GM12892 (cell line): ENCODE results near the gene TTYH3.
A peak's percentile ranks its signal among the peaks of the same experiment; 100 is the strongest.
"Not testable (repeated sequence)": the region's sequence is repeated elsewhere in the genome, so short reads cannot be mapped to it uniquely, and the experiment has no call there.

ENCODE experiments used
- DNase-seq: peaks from one replicate; pipeline ENCODE4 v3.0.0; 2011; ENCODE audit not compliant: insufficient read length
- FAIRE-seq: peaks from 2 replicates; lab custom pipeline; 2011; peaks lifted over from hg19 to GRCh38; lab: Jason Lieb, UNC
- POLR2A ChIP-seq: IDR thresholded peaks from 2 replicates; pipeline ENCODE4 v1.6.1; 2011; ENCODE audit warnings: low read depth, low read length, control low read depth
- POLR2AphosphoS5 ChIP-seq: IDR thresholded peaks from 2 replicates; pipeline ENCODE4 v1.6.1; 2011; ENCODE audit warnings: low read depth, low read length, control low read depth
- TAF1 ChIP-seq: IDR thresholded peaks from 2 replicates; pipeline ENCODE4 v1.6.1; 2011; ENCODE audit warnings: low read depth, mild to moderate bottlenecking, control low read depth, low read length, borderline replicate concordance

The TTYH3 gene

DNA sequence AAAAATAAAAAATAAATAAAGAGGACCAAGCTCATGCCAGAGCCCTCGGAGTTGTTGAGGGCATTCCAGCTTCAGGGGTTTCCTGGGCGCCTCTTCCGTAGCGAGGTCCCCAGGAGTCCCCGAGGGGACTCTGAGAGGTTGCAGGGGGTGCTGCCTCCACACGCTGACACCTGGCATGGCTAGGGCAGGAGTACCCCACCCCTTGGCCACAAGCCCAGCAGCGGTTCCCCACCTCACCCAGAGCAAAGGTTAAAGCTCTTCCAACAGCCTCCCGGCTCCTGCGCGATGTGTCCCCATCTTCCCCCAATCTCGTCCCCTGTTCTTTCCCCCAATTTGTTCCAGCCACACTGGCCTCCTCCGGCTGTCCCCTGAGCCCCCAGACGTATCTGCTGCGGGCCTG lies 60.8 kb downstream of the TTYH3 start:
- TF ChIP-seq TAF1, result no peak
- no peak for TF ChIP-seq POLR2AphosphoS5
- TF ChIP-seq POLR2A, result no peak
- no peak for FAIRE-seq
- no peak for DNase-seq

- FAIRE-seq, result peak; percentile 53
- not testable (repeated sequence) for DNase-seq
These were observed 61.8 kb downstream of the TTYH3 start for GRCh38 chr7:2693420-2694121.

DNA sequence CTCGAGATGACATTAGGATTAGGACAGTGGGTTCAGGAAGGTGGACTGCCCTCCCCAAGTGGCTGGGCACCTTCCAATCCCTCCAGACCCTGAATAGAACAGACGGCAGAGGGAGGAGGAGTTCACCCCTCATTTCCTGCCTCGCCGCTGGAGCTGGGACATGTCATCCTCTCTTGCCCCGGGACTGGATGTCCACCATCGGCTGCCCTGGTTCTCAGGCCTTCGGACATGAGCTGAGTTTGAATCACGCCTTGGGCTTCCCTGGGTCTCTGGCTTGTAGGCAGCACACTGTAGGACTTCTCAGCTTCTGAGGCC lies 62.3 kb downstream of the TTYH3 start:
- FAIRE-seq, DNase-seq: not testable (repeated sequence)

DNA sequence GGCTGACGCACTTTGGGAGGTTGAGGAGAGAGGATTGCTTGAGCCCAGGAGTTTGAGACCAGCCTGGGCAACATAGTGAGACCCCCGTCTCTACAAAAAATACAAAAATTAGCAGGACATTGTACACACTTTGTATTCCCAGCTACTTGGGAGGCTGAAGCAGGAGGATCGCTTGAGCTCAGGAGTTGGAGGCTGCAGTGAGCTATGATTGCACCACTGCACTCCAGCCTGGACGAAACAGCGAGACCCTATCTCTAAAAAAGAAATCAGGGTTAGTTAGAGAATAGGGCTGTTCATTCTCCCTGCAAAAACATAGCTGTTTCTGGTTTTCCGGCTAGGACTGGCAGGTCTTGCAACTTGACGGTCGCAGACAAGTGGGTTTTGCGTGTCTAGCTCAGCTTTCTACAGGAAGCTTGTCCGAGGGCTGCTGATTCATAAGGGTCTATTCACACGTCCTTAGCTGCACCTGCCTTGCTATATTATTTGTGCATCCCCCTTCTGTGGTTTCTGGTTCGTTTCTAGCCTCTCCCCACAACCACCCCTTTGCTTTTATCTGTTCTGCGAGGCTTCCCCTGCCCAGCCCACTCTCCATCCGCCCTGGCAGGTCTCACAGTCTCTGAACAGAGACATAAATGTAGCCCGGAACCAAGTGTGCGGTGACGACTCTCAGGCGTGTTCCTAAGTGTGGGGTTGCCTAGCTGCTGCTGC lies 66.9 kb downstream of the TTYH3 start:
- DNase-seq (peak; percentile 96), FAIRE-seq (peak; percentile 100)
- no peak for TF ChIP-seq TAF1
- peak; percentile 43; the same call in 1 of the 2 replicates for TF ChIP-seq POLR2A
- TF ChIP-seq POLR2AphosphoS5, result peak; percentile 67

DNA sequence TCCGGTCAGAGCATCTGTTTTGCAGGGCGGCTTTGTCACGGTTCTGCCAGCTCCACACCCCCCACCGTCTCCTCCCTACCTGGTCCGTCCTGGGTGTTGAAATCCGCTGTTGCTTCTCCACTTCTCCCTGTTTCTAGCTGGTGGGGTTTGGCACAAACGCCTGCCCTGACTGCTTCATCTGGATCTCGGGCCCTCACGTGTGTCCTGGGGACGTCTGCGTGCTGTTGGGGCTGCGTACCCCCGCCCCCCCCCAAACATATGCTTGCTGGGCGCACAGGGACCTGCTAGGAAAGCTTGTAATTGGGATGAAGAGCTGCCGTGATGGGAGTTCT lies 67.5 kb downstream of the TTYH3 start:
- FAIRE-seq (no peak), DNase-seq (no peak)
- TF ChIP-seq POLR2A, result no peak; the same call in 1 of the 2 replicates
- no peak for TF ChIP-seq POLR2AphosphoS5
- no peak for TF ChIP-seq TAF1

- FAIRE-seq, result no peak
- TF ChIP-seq POLR2A, result no peak
- TF ChIP-seq POLR2AphosphoS5, result no peak
- TF ChIP-seq TAF1, result no peak
These were observed 68.5 kb downstream of the TTYH3 start for GRCh38 chr7:2700141-2700850.

DNA sequence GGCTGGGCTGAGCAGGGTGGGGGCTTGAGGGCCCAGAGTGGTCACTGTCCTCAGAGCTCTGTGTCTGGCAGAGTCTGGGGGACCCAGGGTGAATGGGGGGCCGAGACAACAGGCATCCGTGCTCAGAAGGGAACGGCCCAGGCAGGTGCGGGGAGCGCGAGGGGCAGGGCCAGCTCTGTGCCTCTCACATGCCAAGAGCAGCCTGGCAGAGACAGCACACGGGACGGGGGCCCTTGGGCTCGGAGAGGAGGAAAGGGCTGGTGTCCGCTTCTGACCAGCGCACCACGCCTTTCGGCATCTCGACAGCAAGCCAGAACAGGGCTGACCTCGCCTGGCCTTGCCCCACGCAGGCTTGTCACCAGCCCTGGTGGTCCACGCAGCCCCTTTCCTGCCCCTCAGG lies 69.6 kb downstream of the TTYH3 start:
- TF ChIP-seq POLR2A (no peak), TAF1 (no peak), POLR2AphosphoS5 (no peak)
- no peak for FAIRE-seq
- no peak for DNase-seq

More at GRCh38 chr7:2700141-2700850, 68.5 kb downstream of the TTYH3 start:
- DNase-seq, result no peak

GRCh38 chr7:2701832-2702593 lies 70.2 kb downstream of the TTYH3 start:
- FAIRE-seq (peak; percentile 53), DNase-seq (no peak)
- no peak for TF ChIP-seq POLR2A
- no peak for TF ChIP-seq POLR2AphosphoS5
- TF ChIP-seq TAF1, result no peak

DNA sequence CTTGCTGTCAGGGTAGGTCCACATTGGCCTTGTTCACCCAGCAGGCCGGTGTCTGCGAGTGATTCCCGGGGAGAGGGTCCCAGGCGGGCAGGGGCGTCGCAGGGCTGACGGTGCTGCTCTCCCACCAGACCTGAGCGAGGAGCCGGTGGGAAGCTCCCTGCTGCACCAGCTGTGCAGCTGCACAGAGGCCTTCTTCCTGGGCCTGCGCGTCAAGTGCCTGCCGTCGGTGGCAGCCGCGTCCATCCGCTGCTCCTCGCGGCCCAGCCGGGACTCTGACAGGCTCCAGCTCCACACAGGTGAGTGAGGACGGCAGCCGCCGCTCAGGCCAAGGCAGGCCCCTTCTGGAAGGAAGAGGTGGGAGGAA lies 70.8 kb downstream of the TTYH3 start:
- no peak for FAIRE-seq
- no peak for DNase-seq
- no peak for TF ChIP-seq TAF1
- no peak for TF ChIP-seq POLR2A
- no peak for TF ChIP-seq POLR2AphosphoS5

- DNase-seq (no peak), FAIRE-seq (no peak)
- TF ChIP-seq POLR2A (no peak), POLR2AphosphoS5 (no peak), TAF1 (no peak)
These were observed 73.7 kb downstream of the TTYH3 start for GRCh38 chr7:2705371-2706096.

DNA sequence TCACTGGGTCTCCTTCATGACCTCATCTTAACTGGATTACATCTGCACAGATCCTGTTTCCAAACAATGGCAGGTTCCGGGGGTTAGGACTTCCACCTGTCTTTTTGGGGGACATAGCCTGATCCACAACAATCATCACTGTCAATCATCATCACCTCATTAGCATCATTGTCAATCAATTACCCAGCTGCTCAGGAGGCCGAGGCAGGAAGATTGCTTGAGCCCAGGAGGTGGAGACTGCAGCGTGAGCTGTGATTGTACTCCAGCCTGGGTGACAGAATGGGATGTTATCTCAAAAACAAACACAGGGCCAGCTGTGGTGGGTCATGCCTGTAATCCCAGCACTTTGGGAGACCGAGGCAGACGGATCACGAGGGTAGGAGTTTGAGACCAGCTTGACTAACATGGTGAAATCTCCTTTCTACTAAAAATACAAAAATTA lies 74.9 kb downstream of the TTYH3 start:
- DNase-seq, result no peak
- TF ChIP-seq TAF1 (no peak), POLR2A (no peak), POLR2AphosphoS5 (no peak)
- FAIRE-seq, result no peak

- DNase-seq, result no peak
- no peak for TF ChIP-seq POLR2AphosphoS5
- TF ChIP-seq POLR2A, result no peak
- TF ChIP-seq TAF1, result no peak
- FAIRE-seq, result no peak
These were observed 75.7 kb downstream of the TTYH3 start for GRCh38 chr7:2707481-2707880.
